B cell (primary cell): ENCODE measurements around the gene SP8. TPM values are rescaled to one million over a fixed set of nuclear protein-coding genes. Genes with fewer than 3 reads are reported as not detected.
A peak's percentile ranks its signal among the peaks of the same experiment; 100 is the strongest.

ENCODE experiments used
- ATAC-seq: fragments of 200-7000 bp; cut with Tn5 transposase; one replicate; pipeline ENCODE4 v1.10.0; 2021; ENCODE audit warnings: low read depth, mild to moderate bottlenecking, moderate number of reproducible peaks, moderate library complexity
- CTCF ChIA-PET: fragments of 350-600 bp; sonication (Branson Sonifier 250); formaldehyde crosslinking; loops from one replicate; lab custom pipeline; 2021; ENCODE audit warnings: antibody characterized with exemption, inconsistent platforms; lab: Charles Lee
- POLR2A ChIA-PET: fragments of 350-600 bp; sonication (Branson Sonifier 250); formaldehyde crosslinking; loops from one replicate; lab custom pipeline; 2021; ENCODE audit warnings: antibody characterized with exemption; lab: Charles Lee
- DNase-seq: peaks from one replicate; pipeline ENCODE4 v3.0.0; 2013
- H2AFZ ChIP-seq: 2 replicates; pipeline ENCODE4 v1.6.1; 2012; ENCODE audit warnings: mild to moderate bottlenecking, low read depth, low read length; ENCODE audit not compliant: insufficient read depth, poor library complexity, severe bottlenecking
- H3K27ac ChIP-seq, 2 donors: 1 replicate in 1 of 2; 2 replicates in 1 of 2; pipeline ENCODE4 v1.5.1; 2012 to 2013; ENCODE audit warnings: low read length in 2 of 2, mild to moderate bottlenecking in 2 of 2, moderate library complexity in 1 of 2
- H3K27me3 ChIP-seq, 4 experiments: fragments of 200-600 bp in 1 of 4; sonication (generic) in 1 of 4; replicated peaks in 1 of 4; 1 replicate in 2 of 4; 2 replicates in 2 of 4; pipeline versions ENCODE4 v1.6.1 to v1.7.0; 2013 to 2016; ENCODE audit warnings: low read length in 3 of 4, mild to moderate bottlenecking in 2 of 4, mixed read lengths in 1 of 4, moderate library complexity in 1 of 4; ENCODE audit not compliant: insufficient read depth in 4 of 4, control insufficient read depth in 3 of 4; ENCODE audit errors: control extremely low read depth in 1 of 4
- H3K36me3 ChIP-seq, 2 experiments: replicated peaks in 1 of 2; 1 replicate in 1 of 2; 2 replicates in 1 of 2; pipeline versions ENCODE4 v1.6.1 to v1.7.1; 2013; ENCODE audit warnings: low read length in 1 of 2; ENCODE audit not compliant: insufficient read depth in 2 of 2, control insufficient read depth in 1 of 2; ENCODE audit errors: control extremely low read depth in 1 of 2, extremely low read depth in 1 of 2
- H3K4me1 ChIP-seq, 2 donors: fragments of 200-600 bp in 1 of 2; sonication (generic) in 1 of 2; 1 replicate in 1 of 2; 2 replicates in 1 of 2; pipeline versions ENCODE4 v1.5.1 to v1.6.1; 2013 to 2017; ENCODE audit warnings: low read length in 2 of 2; ENCODE audit not compliant: control insufficient read depth in 2 of 2, insufficient read depth in 2 of 2
- H3K4me2 ChIP-seq: replicated peaks from 2 replicates; pipeline ENCODE3; 2012; ENCODE audit warnings: mild to moderate bottlenecking, low read depth, low read length; ENCODE audit not compliant: poor library complexity, severe bottlenecking
- H3K4me3 ChIP-seq, 5 experiments: fragments of 200-600 bp in 1 of 5; sonication (generic) in 1 of 5; 1 replicate in 3 of 5; 2 replicates in 2 of 5; pipeline versions ENCODE4 v1.5.1 to v1.7.0; 2011 to 2016; ENCODE audit warnings: low read length in 4 of 5, mild to moderate bottlenecking in 4 of 5, low read depth in 2 of 5, control low read depth in 1 of 5, moderate library complexity in 1 of 5; ENCODE audit not compliant: insufficient read depth in 1 of 5; ENCODE audit errors: control extremely low read depth in 1 of 5, extremely low read depth in 1 of 5
- H3K79me2 ChIP-seq: fragments of 200-600 bp; sonication (generic); one replicate; pipeline ENCODE4 v1.6.0; 2016; ENCODE audit warnings: low read length; ENCODE audit not compliant: control insufficient read depth, insufficient read depth
- H3K9ac ChIP-seq: fragments of 200-600 bp; sonication (generic); 2 replicates; pipeline ENCODE4 v1.6.1; 2017; ENCODE audit warnings: mild to moderate bottlenecking, low read length, moderate library complexity
- H3K9me3 ChIP-seq, 3 donors: one replicate each; pipeline versions ENCODE4 v1.6.1 to v1.7.1; 2013; ENCODE audit warnings: low read length in 2 of 3; ENCODE audit not compliant: control insufficient read depth in 2 of 3, insufficient read depth in 1 of 3; ENCODE audit errors: control extremely low read depth in 1 of 3
- H4K20me1 ChIP-seq: 2 replicates; pipeline ENCODE4 v1.6.0; 2012; ENCODE audit warnings: mild to moderate bottlenecking, low read length; ENCODE audit not compliant: insufficient read depth, control insufficient read depth, poor library complexity, severe bottlenecking
- H3K27ac Mint-ChIP-seq: one replicate; pipeline ENCODE4 v1.8.0; 2021; ENCODE audit warnings: mixed read lengths
- H3K27me3 Mint-ChIP-seq: one replicate; pipeline ENCODE4 v1.8.0; 2021; ENCODE audit warnings: mixed read lengths
- H3K4me1 Mint-ChIP-seq: one replicate; pipeline ENCODE4 v1.8.0; 2021; ENCODE audit warnings: mixed read lengths
- H3K4me3 Mint-ChIP-seq: one replicate; pipeline ENCODE4 v1.8.0; 2021; ENCODE audit warnings: mixed read lengths
- H3K9me3 Mint-ChIP-seq: one replicate; pipeline ENCODE4 v1.8.0; 2022; ENCODE audit warnings: mixed read lengths; ENCODE audit not compliant: insufficient read depth
- EZH2 ChIP-seq: IDR thresholded peaks from 2 replicates; pipeline ENCODE4 v1.6.1; 2012; ENCODE audit warnings: borderline replicate concordance, low read depth, mild to moderate bottlenecking, moderate library complexity, low read length; ENCODE audit not compliant: insufficient read depth, poor library complexity, severe bottlenecking
- WGBS: methylation state at CpG from one replicate; pipeline ENCODE4 v1.1.5; 2013; ENCODE audit warnings: missing lambda C conversion rate; ENCODE audit not compliant: insufficient coverage; 5-methylcytosine and 5-hydroxymethylcytosine counted together
- intact Hi-C: fragments of 100-400 bp; cut with micrococcal nuclease; formaldehyde crosslinking; loops from one replicate; pipeline ENCODE4 v1.10.0; 2022
- polyA plus RNA-seq: library from polyadenylated mRNA; depleted of rRNA; stranded (reverse); fragments of >200 nt; gene quantifications from 2 replicates; pipeline ENCODE4 v1.2.3, GENCODE V29; 2012
- total RNA-seq, 2 donors: library from RNA; stranded (reverse); fragments of 120-200 nt in 1 of 2; gene quantifications; 1 replicate in 1 of 2; 2 replicates in 1 of 2; pipeline versions ENCODE4 v1.2.3 to v1.2.4, GENCODE V29; 2013 to 2022
- TF ChIP-seq, protein P1 (sequence below): fragments of 200-600 bp; IDR thresholded peaks from one replicate; pipeline ENCODE4 v1.8.0; 2022; ENCODE audit warnings: antibody characterized with exemption, mild to moderate bottlenecking

Gene SP8
- total and polyA plus RNA-seq, 2 donors (not counting 1 experiment from before 2014, with no cell fraction given) = not detected

DNA sequence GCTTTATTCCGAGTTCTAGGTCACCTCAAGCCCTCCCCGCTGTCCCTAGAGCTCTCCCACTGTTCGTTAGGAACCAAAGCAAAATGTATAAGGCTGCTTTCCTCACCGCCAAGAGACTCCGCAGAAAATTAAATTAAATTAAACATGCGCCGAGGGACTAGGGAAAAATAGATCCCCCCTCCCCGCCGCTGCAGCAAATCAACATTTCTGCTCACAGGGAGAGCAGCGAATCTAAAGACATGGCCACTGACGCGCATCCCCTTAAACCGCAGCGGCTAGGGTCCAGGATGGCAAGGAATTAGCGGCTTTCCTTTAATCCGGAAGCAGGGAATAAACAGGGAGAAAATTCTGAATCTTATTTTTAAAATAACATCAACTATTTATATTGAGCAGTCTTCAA is 7.6 kb downstream of the SP8 start:
- ATAC-seq (no peak), DNase-seq (no peak)
- Histone ChIP-seq H3K79me2 (no peaks in the 10 kb centered on the region), H3K27me3 (peaks cover 2 to 72% (median 63%) of the 10 kb centered on the region in 4 experiments), H3K4me2 (no peak overlapping the region), H3K9ac (no peak overlapping the region), H2AFZ (no peak overlapping the region), H3K36me3 (no peaks in the 10 kb centered on the region), H4K20me1 (no peaks in the 10 kb centered on the region), H3K9me3 (peaks cover 0 to 30% (median 0%) of the 10 kb centered on the region in 3 donors), H3K4me1 (peaks cover 16 to 30% of the 10 kb centered on the region in 2 donors), H3K27ac (no peak overlapping the region), H3K4me3 (no peak overlapping the region)
- no peak overlapping the region for H3K4me3 Mint-ChIP-seq
- H3K27ac Mint-ChIP-seq = no peak overlapping the region
- H3K9me3 Mint-ChIP-seq = peaks cover 2% of the 10 kb centered on the region
- POLR2A ChIA-PET = no interaction called here
- 22% methylated on average over 8 of the region's 16 CpGs for WGBS
- CTCF ChIA-PET = no interaction called here
- H3K4me1 Mint-ChIP-seq = peaks cover 15% of the 10 kb centered on the region
- H3K27me3 Mint-ChIP-seq = peaks cover 78% of the 10 kb centered on the region
- intact Hi-C loops = no loop called here
- TF ChIP-seq EZH2 = no peak
- TF ChIP-seq, protein P1, sequence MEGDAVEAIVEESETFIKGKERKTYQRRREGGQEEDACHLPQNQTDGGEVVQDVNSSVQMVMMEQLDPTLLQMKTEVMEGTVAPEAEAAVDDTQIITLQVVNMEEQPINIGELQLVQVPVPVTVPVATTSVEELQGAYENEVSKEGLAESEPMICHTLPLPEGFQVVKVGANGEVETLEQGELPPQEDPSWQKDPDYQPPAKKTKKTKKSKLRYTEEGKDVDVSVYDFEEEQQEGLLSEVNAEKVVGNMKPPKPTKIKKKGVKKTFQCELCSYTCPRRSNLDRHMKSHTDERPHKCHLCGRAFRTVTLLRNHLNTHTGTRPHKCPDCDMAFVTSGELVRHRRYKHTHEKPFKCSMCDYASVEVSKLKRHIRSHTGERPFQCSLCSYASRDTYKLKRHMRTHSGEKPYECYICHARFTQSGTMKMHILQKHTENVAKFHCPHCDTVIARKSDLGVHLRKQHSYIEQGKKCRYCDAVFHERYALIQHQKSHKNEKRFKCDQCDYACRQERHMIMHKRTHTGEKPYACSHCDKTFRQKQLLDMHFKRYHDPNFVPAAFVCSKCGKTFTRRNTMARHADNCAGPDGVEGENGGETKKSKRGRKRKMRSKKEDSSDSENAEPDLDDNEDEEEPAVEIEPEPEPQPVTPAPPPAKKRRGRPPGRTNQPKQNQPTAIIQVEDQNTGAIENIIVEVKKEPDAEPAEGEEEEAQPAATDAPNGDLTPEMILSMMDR = no peak

DNA sequence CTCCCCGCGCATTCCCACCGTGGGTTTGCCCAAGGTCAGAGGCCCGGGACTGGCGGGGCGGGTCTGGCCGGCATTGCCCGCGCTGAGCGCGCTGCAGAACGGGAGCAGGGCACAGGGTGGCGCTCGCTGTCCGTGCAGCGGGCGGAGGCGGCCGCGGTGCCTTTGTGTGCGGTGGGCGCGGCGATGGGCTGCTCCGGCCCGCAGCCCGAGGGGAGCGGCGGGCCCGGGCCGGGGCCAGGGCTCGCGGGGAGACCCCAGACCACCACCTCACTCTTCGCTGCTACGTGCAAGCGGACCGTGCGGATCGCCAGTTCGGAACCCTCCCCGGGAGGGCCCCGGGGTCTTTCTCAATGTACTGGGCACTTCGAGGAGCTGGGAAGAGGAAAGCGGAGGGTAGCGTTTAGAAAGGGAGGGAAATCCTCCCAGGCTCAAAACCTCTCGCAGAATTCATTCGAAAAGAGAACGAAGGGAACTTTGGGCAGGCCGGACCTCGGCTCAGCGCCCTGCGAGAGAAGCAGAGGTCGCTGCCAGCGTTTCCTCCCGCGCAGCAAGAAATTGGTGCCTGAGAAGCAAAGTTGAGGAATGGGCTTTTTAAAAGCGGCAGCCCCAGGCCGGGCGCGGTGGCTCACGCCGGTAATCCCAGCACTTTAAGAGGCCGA is 8.5 kb downstream of the SP8 start:
- Histone ChIP-seq H3K27ac (no peak overlapping the region), H3K9me3 (peaks cover 0 to 23% (median 0%) of the 10 kb centered on the region in 3 donors), H3K79me2 (no peaks in the 10 kb centered on the region), H3K4me1 (peaks cover 10 to 23% of the 10 kb centered on the region in 2 donors), H3K4me2 (peak overlapping the region; percentile 66), H4K20me1 (no peaks in the 10 kb centered on the region), H2AFZ (no peak overlapping the region), H3K27me3 (peaks cover 2 to 65% (median 60%) of the 10 kb centered on the region in 4 experiments), H3K36me3 (no peaks in the 10 kb centered on the region), H3K4me3 (peak overlapping the region in 1 of 5 experiments; percentile 23), H3K9ac (peak overlapping the region; percentile 21)
- peak; percentile 43 for ATAC-seq
- 8% methylated on average over 58 of the region's 63 CpGs for WGBS
- Mint-ChIP-seq H3K9me3 (peaks cover 2% of the 10 kb centered on the region), H3K27me3 (peaks cover 71% of the 10 kb centered on the region), H3K4me3 (no peak overlapping the region), H3K4me1 (peaks cover 11% of the 10 kb centered on the region), H3K27ac (no peak overlapping the region)
- peak; percentile 41 for DNase-seq
- no peak for TF ChIP-seq EZH2
- TF ChIP-seq, protein P1 = peak; percentile 18
- POLR2A ChIA-PET = no interaction called here
- CTCF ChIA-PET = no interaction called here
- intact Hi-C loops = no loop called here
